HG03439 (cell line): ENCODE data around the gene PSMB5.

Source experiments
- ATAC-seq: cut with Tn5 transposase; IDR thresholded peaks from one replicate; pipeline ENCODE4 v1.9.1; 2021; ENCODE audit warnings: mild to moderate bottlenecking, moderate library complexity; ENCODE audit not compliant: unreplicated experiment

PSMB5 gene

DNA sequence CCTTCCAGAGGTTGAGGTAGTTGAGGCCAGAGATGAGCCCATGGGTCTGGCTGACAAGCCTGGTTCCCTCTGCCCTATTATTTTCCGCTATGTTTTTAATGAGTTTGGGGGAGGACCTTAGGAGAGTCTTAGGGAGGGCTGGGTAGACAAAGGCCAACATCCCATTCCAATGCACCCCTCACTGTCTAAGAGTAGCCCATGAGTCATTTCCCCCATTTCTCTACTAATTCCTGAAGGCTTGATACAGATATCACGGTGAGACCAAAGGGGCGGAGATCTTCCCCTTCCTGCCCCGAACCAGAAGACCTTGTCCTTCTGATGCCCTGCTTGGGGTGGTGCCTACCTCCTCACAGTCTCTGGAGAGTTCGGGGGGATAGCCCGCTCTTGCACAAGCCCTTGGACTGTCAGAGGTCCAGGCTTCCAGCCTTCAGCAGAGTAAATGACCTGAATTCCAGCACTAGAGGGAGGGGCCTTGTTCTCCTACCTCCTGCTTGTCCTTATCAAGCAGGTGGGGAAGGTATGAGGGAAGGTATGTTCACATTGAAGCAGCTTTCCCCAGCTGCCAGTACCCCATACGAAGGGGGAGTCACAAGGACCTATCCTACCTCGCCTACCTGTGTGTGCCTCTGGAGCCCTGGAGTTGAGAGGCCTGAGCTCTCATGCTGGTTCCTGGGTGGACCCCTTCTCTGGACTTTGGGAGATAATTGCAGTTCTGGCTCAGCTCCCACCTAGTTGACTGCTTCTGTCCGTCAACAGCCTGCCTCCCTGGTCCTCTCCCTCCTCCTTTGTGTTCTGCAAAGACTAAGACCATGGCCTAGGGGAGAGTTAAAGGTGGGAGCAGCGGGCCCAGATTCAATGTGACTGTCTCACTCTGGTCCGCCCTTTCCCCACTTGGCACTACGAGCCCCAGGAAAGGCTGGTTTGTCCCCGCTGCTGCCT, 11.0 kb upstream of the PSMB5 start:
- no peak for ATAC-seq

DNA sequence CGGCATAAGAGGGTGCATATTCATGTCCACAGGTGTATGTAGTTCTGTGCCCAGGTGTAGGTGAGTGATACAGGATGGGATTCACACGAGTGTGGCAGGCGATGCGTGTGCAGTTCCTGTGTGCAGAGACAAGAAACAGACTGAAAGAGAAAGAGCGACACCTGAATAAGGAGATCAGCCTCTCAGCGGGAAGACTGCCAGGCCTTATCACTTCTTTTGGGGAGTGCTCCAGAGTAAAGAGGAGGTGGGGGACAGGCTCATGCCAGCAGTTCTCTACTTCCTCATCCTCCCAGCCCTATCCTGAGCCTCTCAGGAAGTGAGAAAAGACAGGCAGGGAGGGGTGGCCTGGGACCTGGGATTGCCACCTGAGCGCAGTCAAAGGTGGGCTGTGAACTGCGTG, 10.1 kb upstream of the PSMB5 start:
- no peak for ATAC-seq

DNA sequence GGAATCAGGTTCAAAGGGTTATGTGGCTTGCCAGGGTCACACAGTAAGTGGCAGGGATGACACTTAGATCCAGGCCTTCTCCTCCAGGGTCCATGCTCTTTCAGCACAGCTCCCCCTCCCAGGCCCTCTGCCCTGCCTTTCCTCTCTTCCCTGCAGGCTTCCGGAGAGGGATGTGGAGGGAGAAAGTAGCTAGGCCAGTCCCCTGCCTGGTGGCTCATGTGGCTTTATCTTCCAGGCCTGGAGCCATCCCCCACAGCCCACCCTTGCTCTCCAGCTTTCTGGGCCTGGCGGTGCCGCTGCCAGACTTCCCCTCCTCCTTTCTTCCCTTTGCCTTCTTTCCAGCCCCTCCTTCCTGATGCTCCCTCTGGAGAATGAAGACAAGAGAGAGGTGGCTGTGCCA, 9.1 kb upstream of the PSMB5 start:
- ATAC-seq = no peak

DNA sequence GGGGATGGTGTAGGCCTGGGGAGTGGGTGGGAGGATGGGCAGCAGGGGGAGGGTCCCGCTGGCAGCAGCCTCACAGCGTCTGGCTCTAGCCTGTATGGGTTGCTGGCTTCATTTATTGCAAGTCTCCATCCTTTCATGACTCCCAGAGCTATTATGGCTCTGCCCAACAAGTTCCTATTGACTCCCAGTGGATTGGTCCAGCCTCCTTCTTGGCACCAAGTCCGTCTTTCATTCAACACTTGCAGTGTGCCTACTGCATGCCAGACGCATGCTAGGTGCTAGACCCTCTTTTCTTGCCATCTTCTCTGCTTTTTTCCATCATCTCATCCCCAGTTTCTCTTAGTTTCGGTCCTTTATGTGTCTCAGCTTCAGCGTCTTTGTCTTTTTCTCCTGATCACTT, 8.4 kb upstream of the PSMB5 start:
- no peak for ATAC-seq

DNA sequence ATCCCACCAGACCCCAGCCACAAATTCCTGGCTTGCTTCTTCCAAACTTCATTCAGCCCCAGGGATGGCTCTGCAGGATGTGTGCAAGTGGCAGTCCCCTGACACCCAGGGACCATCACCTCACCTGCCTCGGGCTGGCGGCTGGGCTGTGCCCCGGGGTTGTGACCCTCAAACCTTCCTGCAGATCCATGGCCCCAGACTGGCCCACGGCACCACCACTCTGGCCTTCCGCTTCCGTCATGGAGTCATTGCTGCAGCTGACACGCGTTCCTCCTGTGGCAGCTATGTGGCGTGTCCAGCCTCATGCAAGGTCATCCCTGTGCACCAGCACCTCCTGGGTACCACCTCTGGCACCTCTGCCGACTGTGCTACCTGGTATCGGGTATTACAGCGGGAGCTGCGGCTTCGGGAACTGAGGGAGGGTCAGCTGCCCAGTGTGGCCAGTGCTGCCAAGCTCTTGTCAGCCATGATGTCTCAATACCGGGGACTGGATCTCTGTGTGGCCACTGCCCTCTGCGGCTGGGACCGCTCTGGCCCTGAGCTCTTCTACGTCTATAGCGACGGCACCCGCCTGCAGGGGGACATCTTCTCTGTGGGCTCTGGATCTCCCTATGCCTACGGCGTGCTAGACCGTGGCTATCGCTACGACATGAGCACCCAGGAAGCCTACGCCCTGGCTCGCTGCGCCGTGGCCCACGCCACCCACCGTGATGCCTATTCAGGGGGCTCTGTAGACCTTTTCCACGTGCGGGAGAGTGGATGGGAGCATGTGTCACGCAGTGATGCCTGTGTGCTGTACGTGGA, 7.7 kb upstream of the PSMB5 start, which contains the start of gene PSMB11:
Gene PSMB11, plus strand, starts transcription at position 51 of the 804 bp plus-strand sequence. Its CDS starts 14 bp downstream, at position 65.
- ATAC-seq = no peak

DNA sequence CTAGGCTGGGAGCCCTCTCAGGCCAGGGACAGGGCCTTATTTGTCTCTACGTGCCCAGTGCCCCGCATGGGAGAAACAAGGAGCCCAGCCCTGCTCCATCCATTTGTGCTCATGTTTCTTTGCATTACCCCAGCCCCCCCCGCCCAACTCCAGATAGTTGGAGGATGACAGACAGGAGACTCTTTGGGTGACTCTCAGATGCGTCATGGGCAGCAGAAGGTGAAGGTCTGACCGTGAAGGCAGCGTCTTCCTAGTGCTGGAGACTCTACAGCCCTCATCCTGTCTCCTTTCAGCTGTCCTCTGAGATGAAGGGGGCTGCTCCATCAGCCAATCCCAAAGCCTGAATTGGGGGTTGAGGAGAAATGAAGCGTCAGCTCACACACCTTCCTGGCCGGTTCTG, 7.0 kb upstream of the PSMB5 start:
- no peak for ATAC-seq

DNA sequence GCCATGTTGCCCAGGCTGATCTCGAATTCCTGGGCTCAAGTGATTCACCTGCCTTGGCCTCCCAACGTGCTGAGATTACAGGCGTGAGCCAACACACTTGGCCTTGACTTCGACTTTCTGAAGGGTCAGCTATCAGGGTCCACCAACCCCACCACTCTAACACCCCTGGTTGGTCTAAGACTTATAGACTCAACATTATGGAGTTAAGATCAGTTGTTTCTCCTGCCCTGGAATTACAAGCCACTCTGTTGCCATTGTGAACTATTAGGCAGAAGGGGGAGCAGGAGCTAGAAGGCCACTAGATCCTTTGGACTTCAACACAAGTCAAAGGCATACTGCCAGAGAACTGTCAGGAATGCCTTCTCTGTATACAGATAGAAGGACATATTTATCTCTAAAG, 5.4 kb upstream of the PSMB5 start:
- ATAC-seq = no peak

DNA sequence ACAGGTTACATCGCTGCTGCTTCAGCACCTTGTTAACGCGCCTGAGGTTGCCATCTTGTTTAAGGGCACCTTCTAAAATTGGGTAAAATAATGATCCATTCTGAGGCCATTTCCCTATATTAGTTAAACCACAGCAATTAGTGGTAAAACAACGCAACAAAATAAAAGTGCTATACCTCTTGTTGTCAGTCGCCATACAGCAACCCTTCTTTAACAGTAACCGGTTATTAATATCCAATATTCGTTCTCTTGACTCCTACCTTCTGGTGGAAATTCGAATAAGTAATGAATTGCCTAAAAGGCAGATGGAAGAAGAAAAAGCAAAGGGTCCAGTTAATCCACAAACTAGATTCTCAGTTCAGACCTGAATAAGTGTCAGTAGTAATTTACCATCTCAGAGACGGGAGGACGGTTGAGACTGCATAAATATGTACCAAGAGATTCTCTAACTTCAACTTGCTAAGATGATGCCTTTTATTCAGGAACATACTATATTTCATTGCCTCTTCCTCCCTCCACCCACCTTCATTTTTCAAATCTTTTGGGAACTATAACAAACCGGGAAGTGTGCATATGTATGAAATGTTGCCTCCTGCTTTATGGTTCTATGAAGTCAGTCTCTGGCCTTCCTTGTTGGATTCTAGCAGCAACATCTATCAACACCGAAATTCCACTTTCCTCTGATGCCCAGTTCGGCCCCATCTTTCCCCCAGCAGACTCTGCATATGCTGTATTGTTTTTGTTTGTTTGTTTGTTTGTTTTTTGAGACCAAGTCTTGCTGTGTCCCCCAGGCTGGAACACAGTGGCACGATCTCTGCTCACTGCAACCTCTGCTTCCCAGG, 824 bp upstream of the PSMB5 start:
- no peak for ATAC-seq

DNA sequence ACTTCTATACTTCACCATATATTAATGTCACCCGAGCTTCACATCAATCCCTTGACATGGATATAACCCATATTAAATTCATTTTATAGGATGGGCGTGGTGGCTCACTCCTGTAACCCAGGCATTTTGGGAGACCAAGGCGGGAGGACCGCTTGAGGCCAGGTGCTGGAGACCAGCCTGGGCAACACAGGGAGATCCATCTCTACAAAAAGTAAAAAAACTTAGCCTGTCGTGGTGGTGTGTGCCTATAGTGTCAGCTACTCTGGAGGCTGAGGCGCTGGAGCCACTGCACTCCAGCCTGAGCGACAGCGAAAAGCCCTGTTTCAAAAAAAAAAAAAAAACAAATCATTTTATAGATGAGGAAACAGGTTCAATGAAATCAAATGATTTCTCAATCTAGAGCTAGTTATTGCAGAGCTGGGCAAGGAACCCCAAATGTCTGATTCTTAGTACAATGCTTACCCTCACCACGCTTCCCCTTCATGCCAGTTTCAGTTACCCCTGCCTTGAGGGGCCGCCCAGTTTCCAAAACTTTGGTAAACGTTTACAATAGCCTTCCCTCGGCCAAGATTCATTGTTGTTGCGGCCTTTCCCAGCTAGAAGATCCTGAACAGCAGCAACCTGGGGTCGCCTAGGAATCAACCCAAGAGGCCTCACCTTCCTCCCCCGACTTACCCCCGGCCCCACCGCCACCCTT, 751 bp downstream of the PSMB5 start:
- ATAC-seq = no peak

DNA sequence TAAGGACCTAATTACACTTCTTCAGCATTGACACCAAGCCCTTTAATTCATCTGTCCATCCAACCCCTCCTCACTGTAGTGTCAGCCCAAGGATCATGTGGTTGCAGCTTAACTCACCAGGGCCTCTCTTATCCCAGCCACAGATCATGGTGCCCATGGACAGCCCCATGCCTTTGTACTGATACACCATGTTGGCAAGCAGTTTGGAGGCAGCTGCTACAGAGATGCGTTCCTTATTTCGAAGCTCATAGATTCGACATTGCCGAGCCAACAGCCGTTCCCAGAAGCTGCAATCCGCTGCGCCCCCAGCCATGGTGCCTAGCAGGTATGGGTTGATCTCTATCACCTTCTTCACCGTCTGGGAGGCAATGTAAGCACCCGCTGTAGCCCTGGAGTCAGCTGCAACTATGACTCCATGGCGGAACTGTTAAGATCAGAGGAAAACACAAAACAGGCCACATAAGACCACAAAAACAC, 1.4 kb downstream of the PSMB5 start:
- ATAC-seq = no peak

DNA sequence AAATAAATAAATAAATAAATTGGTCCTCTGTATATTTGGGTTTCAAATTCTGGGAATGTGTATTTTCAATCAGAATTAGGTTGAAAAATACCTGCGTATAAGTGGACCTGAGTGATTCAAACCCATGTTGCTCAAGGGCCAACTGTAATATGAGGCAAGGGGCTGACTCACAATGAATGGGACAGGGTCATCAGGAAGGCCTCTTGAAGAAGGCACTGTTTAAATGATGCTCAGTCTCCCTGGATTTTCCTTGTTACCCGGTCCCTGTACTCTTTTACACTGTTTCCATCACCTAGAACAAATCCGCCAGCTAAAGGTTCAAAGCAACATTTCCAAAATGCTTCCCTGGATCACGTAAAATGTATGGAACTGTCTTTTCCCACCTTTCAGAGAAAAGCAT, 3.8 kb downstream of the PSMB5 start:
- ATAC-seq = no peak

DNA sequence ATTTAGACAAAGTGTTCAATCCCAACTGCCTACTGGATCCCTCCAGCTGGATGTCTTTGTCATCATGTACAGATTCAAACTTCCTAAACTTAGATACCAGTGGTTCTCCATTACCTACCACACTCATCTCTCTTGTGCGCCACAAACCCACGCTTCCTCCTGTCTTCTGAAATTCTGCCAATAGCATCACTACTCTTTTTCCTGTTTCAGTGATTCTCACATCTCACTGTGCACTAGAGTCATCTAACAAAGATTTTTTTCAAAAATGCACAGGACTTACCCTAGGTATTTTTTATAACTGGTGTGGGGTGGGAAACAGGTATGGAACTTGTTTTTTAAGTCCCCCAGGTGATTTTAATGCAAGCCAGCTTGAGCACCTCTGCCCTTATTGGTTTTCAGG, 5.9 kb downstream of the PSMB5 start:
- ATAC-seq = no peak

DNA sequence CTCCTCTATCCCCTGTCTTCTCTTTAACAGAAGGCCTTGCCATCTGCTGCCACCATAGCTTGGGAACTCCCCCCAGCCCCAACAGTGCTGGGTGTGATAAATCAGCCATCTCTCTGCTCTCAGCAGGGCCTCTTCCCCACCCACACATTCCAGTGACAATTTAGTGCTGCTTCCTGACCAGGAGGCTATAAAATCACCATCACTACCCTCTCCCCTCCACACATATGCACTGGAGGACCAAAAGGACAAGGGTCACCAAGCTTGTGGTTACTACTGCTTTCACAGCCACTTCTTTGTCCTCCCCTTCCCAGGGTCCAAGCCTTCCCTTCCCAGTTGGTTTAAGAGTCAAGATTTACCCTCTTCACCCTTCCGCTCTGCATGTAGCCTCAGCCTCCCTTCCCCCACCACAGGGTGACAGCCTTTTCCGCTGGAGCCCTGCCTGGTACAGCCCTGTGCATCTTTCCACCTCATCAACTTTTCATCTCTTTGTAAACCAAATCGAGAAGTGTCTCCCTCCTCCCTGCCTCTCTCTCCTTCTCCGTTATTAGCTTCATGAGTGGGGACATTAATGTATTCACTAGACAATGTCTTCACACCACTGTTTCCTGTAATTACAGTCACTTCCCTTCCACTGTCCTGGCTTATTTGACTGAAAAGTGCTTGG, 9.4 kb downstream of the PSMB5 start:
- ATAC-seq = no peak

DNA sequence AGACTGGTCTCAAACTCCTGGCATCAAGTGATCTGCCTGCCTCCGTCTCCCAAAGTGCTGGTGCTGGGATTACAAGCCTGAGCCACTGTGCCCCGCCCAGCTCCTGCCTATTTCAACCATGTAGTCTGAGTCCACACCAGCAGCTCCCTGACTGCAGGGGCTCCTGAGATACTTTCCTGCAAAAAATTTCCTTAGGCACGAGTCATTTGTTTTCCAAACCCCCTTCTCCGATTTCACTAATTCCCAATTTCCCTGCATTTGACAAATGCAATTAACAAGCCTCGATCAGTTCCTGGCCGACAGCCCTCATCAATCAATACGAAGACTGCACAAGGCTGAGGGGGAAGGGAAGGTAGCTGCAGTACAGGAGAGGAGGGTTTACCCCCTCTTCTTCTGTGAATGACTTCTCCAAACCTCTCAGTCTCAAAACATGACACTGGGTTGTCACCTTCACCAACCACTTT, 10.1 kb downstream of the PSMB5 start:
- no peak for ATAC-seq

DNA sequence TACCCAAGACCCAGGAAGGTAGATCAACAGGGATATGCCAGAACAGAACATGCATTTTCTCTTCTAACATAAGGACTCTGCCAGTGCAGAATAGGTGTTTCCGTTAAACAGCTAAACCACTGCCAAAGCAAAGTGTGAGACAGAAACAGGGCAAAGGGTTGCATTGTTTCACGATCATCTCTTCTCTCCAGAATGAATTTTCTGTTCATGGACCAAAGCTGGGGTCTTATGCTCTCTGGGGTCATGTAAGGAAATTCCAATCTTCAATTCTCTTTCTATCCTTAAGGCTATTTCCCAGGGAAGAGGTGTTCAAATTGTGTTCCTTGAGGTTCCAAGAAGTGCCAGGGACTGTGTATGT, 10.9 kb downstream of the PSMB5 start:
- ATAC-seq = no peak

DNA sequence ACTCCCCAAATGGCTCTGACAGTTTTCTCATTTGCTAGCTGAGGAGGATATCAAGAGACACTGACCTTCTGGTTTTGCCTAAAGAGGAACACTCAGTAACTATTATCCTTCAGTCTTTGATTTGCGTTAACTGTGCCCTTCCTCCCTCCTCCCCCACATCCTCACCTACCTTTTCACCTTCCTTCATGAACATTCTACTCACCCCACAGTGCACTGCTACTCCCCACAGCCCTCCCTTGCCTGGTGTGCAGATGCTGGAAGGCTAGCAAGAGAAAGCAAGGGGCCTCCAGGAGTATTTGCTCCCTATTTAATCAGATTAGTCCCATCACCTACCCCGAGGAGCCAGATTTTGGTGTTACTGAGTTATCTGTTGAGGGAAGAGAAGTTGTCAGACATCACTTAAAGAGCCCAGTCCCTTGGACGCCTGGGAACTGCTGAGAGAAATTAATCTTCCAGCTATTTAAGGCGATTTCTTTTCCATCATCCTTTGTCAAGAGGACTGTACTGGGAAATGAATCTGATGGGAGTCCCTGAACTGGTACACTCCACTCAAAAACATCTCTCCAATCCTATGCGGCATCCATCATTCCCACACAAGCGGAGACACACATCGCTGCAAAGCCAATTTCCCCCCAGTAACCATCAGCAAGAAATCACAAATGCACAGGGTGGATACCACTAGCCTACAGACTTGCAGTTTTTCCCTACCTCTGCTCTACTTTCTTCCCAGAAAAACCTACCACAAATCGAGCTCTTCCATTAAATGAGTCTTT, 11.5 kb downstream of the PSMB5 start:
- no peak for ATAC-seq

DNA sequence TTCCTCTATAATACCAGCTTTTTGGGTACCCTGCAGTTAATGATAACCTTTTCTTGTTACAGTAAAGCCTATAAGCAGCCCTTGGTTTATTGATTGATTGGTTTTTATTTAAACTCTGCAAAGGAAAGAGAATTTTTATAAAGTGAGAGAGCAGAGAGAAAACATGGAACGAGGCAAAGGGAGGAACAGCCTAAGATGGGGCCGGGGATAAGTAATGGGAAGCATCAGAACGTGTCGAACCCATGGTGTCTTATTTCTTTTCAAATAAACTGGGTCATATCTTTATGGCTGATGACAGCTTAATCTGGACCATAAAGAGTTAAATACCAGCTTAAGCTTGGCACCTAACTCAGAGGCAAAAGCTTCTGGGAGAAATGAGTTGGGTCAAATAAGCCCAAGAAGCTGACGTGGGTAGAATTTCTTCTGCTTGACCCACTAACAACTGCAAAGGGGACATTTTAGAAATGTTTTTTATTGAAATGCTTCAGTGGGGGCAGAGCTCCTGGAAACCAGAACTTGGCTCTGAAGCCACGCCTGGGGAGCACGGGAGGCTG, 12.7 kb downstream of the PSMB5 start:
- no peak for ATAC-seq

DNA sequence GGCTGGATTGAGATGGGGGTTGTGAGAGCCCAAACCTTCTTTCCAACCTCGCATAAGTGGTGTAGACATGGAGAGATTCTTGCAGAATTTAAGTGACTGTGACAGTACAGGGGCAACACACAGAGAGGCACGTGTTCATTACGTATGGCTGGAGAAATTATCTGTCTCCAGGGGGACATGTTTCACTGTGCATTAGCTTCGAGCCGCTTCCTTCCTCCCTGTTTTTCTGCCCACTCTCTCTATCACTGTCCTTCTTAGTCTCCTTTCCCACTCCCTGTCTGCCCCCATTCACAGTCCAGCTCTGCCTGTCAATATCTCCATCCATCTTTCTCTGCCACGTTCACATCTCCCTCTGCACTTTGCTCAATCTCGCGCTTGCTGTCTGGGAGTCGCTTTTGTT, 13.3 kb downstream of the PSMB5 start:
- no peak for ATAC-seq
